DMS53 treated with DMSO at 0.1 percent for 48 hours (cell line): Measurements from ENCODE around the gene PRR33.
"Not testable (repeated sequence)": the region's sequence is repeated elsewhere in the genome, so short reads cannot be mapped to it uniquely, and the experiment has no call there.

Experiments used
- DNase-seq: peaks from one replicate; lab custom pipeline; 2025; ENCODE audit not compliant: unreplicated experiment; lab: John Stamatoyannopoulos, UW

Gene PRR33

DNA sequence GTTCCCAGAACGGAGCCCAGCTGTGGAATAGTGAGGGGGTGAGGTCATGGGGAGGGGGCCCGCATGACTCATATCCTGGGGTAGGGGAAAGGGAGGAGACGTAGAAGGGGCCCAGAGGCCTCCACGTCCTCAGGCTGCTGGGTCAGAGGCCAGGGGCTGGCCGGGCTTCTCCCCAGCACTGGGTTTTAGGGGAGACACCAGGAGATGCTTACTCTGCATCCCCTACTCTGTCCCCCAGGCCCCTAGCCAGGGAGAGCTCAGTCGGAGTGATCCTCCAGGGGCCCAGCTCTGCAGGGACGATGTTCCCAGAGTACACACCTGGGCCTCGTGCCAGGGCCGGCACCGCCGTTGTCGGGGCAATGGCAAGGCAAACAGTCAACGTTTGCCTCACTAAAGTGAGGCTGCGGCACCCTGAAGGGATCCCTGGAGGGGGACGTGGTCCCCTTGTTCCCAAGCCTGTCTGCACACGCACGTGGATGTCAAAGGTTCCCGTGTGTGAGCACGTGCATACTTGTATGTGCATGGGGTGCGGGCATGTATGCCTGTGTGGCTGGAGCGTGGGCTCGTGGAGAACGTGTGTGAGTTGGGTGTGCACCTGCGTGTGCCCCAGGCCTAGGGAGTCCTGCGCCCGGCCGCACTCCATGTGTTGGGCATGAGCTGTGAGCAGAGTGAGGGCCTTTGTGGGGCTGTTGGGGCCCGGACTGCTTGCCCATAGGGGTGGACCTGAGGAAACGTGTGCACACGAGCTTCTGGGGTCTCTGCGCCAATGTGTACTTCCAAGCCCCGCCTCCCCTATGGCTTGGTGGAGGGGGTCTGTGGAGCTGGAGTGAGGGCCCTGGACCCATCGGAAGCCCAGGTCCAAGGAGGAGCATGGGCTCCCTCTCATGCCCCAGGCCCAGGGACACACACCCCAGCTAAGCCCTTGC is 14.2 kb downstream of the PRR33 start:
- DNase-seq, result no peak

- no peak for DNase-seq
Observed at GRCh38 chr11:1876361-1877063, 15.2 kb downstream of the PRR33 start.

DNA sequence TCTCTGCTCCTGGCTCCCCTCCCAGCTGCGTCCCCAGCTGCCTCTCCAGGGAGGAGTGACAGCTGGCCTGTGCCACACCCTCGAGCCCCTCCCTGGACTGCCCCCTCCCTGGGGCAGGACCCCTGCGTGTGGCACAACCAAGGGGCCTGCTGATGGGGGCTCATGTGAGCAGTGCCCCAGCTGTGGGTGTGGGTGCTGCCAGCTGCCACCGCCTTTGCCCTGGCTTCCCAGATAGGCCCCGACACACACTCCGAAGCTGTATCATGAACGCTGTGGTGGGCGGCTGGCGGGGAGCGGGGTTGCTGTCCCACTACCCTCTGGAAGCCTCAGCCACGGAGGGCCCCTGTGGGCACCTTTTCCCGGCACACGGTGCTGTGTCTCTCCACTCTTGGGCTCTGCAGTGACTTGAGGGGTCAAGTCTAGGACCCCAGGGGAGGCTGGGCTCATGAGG is 15.8 kb downstream of the PRR33 start:
- not testable (repeated sequence) for DNase-seq

GRCh38 chr11:1875093-1875850 is 16.4 kb downstream of the PRR33 start:
- DNase-seq, result no peak

DNA sequence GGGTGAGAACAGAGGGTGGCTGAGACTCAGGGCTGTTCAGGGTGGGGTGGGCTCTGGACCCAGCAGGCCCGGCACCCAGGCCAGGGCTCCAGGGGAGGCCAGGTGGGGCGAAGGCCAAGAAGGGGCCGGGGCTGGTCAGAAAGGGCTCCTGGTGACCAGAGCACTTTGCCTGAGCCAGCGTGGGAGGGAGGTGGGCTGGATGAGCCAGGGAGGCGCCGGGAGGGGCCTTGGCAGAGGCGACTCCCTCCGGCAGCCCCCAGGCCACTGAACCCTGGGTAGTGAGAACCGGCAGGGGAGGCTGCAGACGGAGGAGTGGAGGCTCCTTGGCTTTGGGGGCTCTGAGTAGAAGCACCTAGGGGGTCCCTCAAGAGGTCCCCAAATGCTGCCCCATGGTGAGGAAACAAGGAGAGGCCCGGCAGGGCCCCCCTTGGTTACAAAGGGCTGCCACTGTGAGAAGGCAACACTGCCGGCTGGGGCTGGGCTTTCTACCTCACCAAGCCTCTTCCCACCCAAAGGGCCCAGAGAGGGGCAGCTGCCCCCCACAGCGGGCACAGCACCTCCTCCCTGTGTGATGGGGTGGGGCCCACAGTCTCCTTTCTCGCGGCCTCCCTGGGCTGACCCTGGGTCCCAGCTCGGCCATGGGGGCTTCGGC is 17.1 kb downstream of the PRR33 start:
- DNase-seq, result not testable (repeated sequence)

GRCh38 chr11:1873813-1874150 is 17.9 kb downstream of the PRR33 start:
- not testable (repeated sequence) for DNase-seq

DNA sequence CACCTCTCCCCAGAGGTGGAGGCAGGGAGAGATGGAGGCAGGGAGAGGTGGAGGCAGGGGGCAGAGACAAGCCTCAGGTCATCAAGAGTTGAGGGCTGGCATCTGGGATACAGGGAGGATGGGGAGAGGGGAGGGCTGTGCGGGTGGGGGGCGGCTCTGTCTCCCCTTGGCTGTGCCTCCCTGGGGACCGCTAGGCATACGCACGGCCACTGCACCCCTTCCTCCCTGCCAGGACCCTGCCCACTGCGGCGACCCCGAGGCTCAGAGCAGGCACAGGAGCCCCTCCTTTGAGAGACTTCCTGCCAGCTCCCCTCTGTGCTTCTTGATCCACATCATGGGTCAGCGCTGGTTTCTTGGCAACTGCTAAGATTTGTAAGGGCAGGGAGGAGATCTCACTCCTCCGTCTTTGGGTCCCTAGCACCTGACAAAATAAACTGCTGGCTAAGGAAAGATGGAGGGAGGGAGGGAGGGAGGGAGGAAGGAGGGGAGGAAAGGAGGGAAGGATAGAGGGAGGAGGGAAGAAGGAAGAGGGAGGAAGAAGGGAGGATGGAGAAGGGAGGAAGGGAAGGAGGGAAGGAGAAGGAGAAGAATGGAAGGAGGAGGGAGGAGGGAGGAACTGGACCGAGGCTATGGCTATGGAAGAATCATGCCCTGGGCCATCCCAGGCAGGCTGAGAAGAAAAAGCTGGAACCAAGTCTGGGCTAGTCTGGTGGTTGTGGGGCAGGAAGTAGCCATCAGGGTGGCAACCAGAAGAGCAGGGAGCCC is 18.5 kb downstream of the PRR33 start:
- DNase-seq, result no peak

- DNase-seq, result no peak
Observed at GRCh38 chr11:1872267-1872985, 19.3 kb downstream of the PRR33 start.

- no peak for DNase-seq
Observed at GRCh38 chr11:1871531-1871930, 20.2 kb downstream of the PRR33 start.

DNA sequence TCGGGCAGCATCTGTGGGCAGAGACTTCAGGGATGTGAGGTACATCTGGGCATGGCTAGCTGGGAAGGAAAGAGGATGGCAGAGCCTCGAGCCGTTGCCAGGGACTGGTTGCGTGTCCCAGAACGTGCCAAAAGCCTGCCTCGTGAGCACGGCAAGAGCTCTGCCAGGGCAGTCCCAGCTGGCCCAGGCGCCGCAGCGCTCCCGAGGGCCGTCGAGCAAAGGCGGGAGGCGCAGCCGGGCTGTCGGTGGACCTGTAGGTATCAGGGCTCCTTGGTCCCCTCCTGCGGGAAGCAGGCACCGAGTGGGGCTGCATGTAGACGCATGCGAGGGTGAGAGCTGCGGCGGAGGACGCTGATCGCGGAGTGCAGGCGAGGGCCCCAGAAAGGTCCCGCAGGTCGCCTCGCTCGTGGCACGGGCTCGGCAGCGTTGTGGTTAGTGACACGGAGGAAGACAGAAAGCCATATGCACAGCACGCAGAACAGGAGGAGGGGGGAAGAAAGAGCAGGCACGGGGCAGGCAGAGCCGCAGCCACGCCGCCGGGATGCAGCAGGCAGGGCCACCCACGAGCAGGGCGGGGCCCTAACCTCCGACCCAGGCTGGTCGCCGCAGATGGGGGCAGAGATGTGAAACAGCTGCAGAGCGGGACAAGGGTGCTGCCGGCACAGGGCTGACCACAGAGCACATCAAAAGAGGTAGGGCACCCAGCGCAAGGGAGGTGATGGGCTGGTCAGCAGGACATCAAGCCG is 20.8 kb downstream of the PRR33 start:
- DNase-seq, result no peak

GRCh38 chr11:1870326-1870696 is 21.4 kb downstream of the PRR33 start:
- no peak for DNase-seq

DNA sequence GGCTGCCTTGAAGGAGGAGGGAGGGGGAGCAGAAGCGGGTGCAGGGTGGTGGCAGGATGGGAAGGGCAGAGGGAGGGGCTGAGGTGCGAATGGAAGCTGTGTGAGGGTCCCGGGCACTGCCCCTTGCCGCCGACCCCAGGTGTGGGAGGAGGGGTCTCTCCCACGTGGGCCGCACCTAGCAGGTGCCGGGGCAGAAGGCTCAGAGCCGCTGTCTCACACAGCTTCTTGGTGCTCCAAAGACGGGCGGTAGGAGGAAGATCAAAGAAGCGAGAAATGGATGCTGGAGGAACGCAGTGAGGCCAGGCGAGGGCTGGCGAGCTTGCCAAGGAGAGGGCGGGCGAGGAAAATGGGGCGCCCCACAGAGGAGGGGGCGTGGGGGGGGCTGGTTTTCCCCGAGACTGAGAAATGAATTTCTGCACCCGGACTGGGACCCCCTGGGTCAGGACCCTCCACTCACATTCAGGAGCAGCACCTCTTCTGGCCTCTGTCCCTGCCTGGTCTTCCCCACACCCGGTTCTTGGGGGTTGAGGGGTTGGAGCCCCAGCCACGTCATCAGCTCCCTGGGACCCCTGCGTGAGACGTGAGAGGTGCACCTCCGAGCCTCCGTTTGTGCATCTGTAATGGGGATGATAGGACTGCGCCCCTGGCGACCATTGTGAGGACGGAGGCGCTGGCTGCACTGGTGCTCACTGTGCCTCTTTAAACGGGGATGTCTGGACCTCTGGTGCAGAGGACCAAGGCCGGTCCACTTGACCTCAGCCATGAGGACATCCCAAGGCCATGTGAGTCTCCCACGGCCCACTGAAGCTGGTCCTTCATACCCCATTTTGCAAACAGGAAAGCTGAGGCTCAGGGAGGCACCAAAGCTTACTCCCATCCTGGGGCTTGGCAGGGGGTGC is 22.0 kb downstream of the PRR33 start:
- no peak for DNase-seq

- no peak for DNase-seq
Observed at GRCh38 chr11:1868636-1869291, 22.9 kb downstream of the PRR33 start.

GRCh38 chr11:1868056-1868635 is 23.5 kb downstream of the PRR33 start:
- no peak for DNase-seq

DNA sequence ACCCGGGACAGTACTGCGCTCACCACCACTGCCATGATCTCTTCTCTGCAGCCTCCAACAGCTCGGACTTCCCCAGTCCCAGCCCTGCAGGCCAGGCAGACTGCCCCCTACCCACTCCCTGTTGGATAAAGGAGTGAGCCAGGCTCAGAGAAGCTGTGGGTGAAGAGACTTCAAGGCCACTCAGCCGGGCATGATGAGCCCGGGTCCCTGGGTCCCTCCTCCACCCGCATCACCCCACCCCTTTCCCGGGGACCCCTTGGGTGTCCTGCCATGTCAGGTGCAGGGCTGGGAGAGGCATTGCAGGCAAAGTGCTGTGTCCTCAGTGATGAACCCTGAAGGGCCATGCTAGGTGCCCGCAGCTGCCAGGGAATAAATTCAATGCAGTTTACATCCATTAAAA is 24.3 kb downstream of the PRR33 start:
- no peak for DNase-seq

GRCh38 chr11:1866776-1867175 is 24.9 kb downstream of the PRR33 start:
- no peak for DNase-seq

DNA sequence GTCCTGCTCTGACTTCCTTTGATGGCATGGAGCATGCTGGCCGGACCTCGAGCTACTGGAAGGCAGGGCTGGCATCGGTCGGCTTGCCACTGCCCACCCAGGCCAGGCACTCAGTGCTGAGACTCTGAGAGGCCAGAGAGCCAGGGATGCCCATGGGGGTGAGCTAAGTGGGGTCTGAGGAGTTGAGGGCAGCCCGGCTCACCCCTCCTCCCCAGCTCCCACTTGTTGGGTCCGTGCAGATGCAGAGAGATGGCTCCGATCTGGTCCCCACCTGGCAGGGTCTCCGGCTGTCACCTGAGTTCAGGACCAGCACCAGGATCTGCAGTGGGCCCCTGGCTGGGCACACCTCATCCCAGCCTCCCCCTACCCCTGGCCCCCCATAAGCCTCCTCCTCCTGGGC is 25.5 kb downstream of the PRR33 start:
- no peak for DNase-seq
